OCI-LY1 (cell line): ENCODE results near the gene CHCHD3.

ENCODE experiments used
- H2AFZ ChIP-seq: fragments of 200-600 bp; sonication (generic), shearing (Covaris generic); 2 replicates; pipeline ENCODE4 v1.6.0; 2014; ENCODE audit warnings: antibody characterized with exemption, mild to moderate bottlenecking, low read length
- H3F3A ChIP-seq: fragments of 200-600 bp; sonication (generic), shearing (Covaris generic); 2 replicates; pipeline ENCODE4 v1.6.0; 2014; ENCODE audit warnings: mild to moderate bottlenecking, antibody characterized with exemption, low read length, moderate library complexity; ENCODE audit not compliant: insufficient read depth
- H3K27ac ChIP-seq: fragments of 200-600 bp; sonication (generic); 2 replicates; pipeline ENCODE4 v1.5.1; 2014; ENCODE audit warnings: low read length, mixed run types, mild to moderate bottlenecking, low read depth; ENCODE audit not compliant: poor library complexity, severe bottlenecking
- H3K27me3 ChIP-seq: fragments of 200-600 bp; sonication (generic); 2 replicates; pipeline ENCODE4 v1.6.0; 2014; ENCODE audit warnings: antibody characterized with exemption, mild to moderate bottlenecking, low read length, moderate library complexity; ENCODE audit not compliant: insufficient read depth
- H3K36me3 ChIP-seq: fragments of 200-600 bp; sonication (generic); 2 replicates; pipeline ENCODE4 v1.6.1; 2014; ENCODE audit warnings: mild to moderate bottlenecking, antibody characterized with exemption, low read length, moderate library complexity, mixed read lengths; ENCODE audit not compliant: insufficient read depth
- H3K4me1 ChIP-seq: fragments of 200-600 bp; sonication (generic); 2 replicates; pipeline ENCODE4 v1.5.1; 2014; ENCODE audit warnings: mild to moderate bottlenecking, low read length, moderate library complexity; ENCODE audit not compliant: insufficient read depth, severe bottlenecking
- H3K4me2 ChIP-seq: fragments of 200-600 bp; sonication (generic), shearing (Covaris generic); 2 replicates; pipeline ENCODE4 v1.6.1; 2014; ENCODE audit warnings: low read length
- H3K4me3 ChIP-seq: fragments of 200-600 bp; sonication (generic); 2 replicates; pipeline ENCODE4 v1.5.1; 2014; ENCODE audit warnings: low read length, low read depth, mild to moderate bottlenecking, mixed read lengths; ENCODE audit not compliant: poor library complexity, severe bottlenecking
- H3K79me2 ChIP-seq: fragments of 200-600 bp; shearing (Covaris generic); 2 replicates; pipeline ENCODE4 v1.6.1; 2016; ENCODE audit warnings: mixed run types, low read length, mixed read lengths; ENCODE audit not compliant: insufficient read depth
- H3K9ac ChIP-seq: fragments of 200-600 bp; sonication (generic), shearing (Covaris generic); 2 replicates; pipeline ENCODE4 v1.6.1; 2014; ENCODE audit warnings: mild to moderate bottlenecking, low read length, mixed read lengths
- H3K9me2 ChIP-seq: fragments of 200-600 bp; sonication (generic), shearing (Covaris generic); 2 replicates; pipeline ENCODE4 v1.6.1; 2014; ENCODE audit warnings: low read depth, mild to moderate bottlenecking, low read length, mixed read lengths
- H3K9me3 ChIP-seq: fragments of 200-600 bp; shearing (Covaris generic); 2 replicates; pipeline ENCODE4 v1.6.1; 2014; ENCODE audit warnings: low read length, mixed read lengths
- H4K20me1 ChIP-seq: fragments of 200-600 bp; sonication (generic), shearing (Covaris generic); 2 replicates; pipeline ENCODE4 v1.6.0; 2016; ENCODE audit warnings: mild to moderate bottlenecking, low read length; ENCODE audit not compliant: insufficient read depth
- EZH2 ChIP-seq: fragments of 200-600 bp; sonication (generic), shearing (Covaris generic); IDR thresholded peaks from 2 replicates; pipeline ENCODE4 v1.8.0; 2017; ENCODE audit warnings: borderline replicate concordance, mixed run types, mild to moderate bottlenecking, antibody characterized with exemption, low read length, moderate library complexity, mixed read lengths
- TF ChIP-seq, protein P1 (sequence below): fragments of 200-600 bp; sonication (generic), shearing (Covaris generic); IDR thresholded peaks from 2 replicates; pipeline ENCODE4 v1.5.1; 2017; ENCODE audit warnings: mild to moderate bottlenecking, antibody characterized with exemption, low read length, moderate library complexity, mixed read lengths

Gene CHCHD3

DNA sequence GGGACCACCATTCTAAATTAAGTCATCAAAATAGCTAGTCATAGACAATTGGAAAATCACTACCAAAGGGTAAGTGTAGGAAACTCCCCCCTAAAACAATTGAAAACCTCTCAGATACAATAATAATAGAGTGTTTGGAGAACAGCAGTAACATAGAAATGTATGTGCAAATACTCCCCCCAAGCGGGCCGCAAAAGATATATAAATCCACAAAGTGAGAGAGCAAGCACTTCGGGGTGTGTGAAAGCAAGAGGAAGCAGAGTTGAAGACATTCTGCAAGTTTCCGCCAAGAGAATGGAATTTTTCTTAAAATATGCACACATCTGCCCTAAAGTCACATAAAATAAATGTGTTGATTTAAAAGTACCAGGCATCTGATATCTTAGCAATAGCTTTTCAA is 33.3 kb downstream of the CHCHD3 start:
- Histone ChIP-seq H2AFZ (no peak overlapping the region), H3K79me2 (peaks cover 62% of the 10 kb centered on the region), H3K9me3 (no peaks in the 10 kb centered on the region), H3K4me3 (no peak overlapping the region), H3K4me2 (no peak overlapping the region), H3K9ac (no peak overlapping the region), H3F3A (no peaks in the 10 kb centered on the region), H4K20me1 (no peaks in the 10 kb centered on the region), H3K4me1 (peaks cover 27% of the 10 kb centered on the region), H3K27me3 (no peaks in the 10 kb centered on the region), H3K36me3 (peaks cover 18% of the 10 kb centered on the region), H3K27ac (no peak overlapping the region), H3K9me2 (no peaks in the 10 kb centered on the region)
- no peak for TF ChIP-seq EZH2
- TF ChIP-seq, protein P1, sequence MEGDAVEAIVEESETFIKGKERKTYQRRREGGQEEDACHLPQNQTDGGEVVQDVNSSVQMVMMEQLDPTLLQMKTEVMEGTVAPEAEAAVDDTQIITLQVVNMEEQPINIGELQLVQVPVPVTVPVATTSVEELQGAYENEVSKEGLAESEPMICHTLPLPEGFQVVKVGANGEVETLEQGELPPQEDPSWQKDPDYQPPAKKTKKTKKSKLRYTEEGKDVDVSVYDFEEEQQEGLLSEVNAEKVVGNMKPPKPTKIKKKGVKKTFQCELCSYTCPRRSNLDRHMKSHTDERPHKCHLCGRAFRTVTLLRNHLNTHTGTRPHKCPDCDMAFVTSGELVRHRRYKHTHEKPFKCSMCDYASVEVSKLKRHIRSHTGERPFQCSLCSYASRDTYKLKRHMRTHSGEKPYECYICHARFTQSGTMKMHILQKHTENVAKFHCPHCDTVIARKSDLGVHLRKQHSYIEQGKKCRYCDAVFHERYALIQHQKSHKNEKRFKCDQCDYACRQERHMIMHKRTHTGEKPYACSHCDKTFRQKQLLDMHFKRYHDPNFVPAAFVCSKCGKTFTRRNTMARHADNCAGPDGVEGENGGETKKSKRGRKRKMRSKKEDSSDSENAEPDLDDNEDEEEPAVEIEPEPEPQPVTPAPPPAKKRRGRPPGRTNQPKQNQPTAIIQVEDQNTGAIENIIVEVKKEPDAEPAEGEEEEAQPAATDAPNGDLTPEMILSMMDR, result no peak

DNA sequence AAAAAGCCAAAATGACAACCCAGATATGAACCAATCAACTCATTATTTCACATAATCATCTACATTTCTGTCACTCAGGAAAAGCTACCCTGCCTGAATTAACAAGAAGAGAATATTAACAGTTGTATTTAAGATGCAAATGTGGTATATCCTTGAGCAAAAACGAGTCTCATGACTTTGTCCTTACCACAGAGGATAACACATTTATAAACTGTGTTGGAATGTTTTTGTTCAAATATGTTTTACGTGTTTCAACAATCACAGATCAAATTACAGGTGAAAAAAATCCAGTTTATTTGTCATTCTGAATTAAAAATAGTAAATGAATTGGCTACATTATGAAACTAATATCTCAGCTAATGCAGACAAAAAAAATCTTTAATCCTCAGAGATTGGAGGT is 34.6 kb downstream of the CHCHD3 start:
- peaks cover 18% of the 10 kb centered on the region for H3K36me3 ChIP-seq
- no peak overlapping the region for H3K9ac ChIP-seq
- H3K27ac ChIP-seq, result no peak overlapping the region
- no peak overlapping the region for H3K4me2 ChIP-seq
- no peak overlapping the region for H3K4me3 ChIP-seq
- peaks cover 27% of the 10 kb centered on the region for H3K4me1 ChIP-seq
- no peaks in the 10 kb centered on the region for H3K9me2 ChIP-seq
- no peak for TF ChIP-seq EZH2
- TF ChIP-seq, protein P1, result no peak
- no peaks in the 10 kb centered on the region for H3K9me3 ChIP-seq
- H2AFZ ChIP-seq, result no peak overlapping the region
- no peaks in the 10 kb centered on the region for H3K27me3 ChIP-seq
- peaks cover 52% of the 10 kb centered on the region for H3K79me2 ChIP-seq
- H4K20me1 ChIP-seq, result no peaks in the 10 kb centered on the region
- no peaks in the 10 kb centered on the region for H3F3A ChIP-seq

DNA sequence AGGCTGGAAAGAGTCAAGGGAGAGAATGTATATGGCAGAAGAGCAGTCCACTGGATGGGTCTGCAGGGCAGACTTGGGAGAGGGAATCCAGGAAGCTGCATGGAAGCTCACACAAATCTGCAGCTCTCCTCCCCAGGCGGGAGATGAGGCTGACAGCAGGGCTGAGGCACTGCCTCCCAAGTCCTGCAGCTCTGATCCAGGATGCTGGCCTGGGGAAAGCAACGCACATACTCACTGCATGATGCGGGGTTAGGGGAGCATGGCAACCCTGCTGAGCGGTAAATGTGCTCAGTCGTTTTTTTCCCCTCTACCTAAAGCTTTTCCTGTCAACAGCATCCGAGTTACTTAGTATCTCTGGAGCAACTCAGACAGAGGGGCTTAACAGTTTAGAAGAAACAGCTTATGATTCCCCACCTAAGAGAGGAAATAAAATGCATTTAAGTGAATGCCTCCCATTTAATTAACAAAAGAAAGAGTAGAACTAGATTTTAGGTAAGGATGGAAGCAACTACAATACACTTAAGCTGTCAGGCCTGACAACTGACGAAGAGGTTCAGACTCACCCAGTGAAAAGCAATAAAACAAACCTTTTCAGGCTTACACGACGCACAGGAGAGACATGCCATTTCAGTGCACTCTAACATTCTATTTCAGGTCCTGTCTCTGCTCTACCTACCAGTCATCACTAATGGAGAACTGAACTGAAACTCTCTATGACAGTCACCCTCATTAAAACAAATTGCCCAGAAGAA is 37.0 kb downstream of the CHCHD3 start:
- peaks cover 18% of the 10 kb centered on the region for H3K36me3 ChIP-seq
- H3K4me2 ChIP-seq, result no peak overlapping the region
- no peaks in the 10 kb centered on the region for H3K27me3 ChIP-seq
- H3K79me2 ChIP-seq, result peaks cover 36% of the 10 kb centered on the region
- H3K9ac ChIP-seq, result no peak overlapping the region
- no peaks in the 10 kb centered on the region for H3K9me3 ChIP-seq
- H2AFZ ChIP-seq, result no peak overlapping the region
- H3F3A ChIP-seq, result no peaks in the 10 kb centered on the region
- no peaks in the 10 kb centered on the region for H4K20me1 ChIP-seq
- H3K9me2 ChIP-seq, result no peaks in the 10 kb centered on the region
- peaks cover 8% of the 10 kb centered on the region for H3K4me1 ChIP-seq
- no peak for TF ChIP-seq EZH2
- TF ChIP-seq, protein P1, result no peak
- H3K4me3 ChIP-seq, result no peak overlapping the region
- H3K27ac ChIP-seq, result no peak overlapping the region
